GM21825 (cell line): ENCODE measurements around the gene DCXR.

Source experiments
- ATAC-seq: cut with Tn5 transposase; IDR thresholded peaks from one replicate; pipeline ENCODE4 v1.9.1; 2021; ENCODE audit warnings: mild to moderate bottlenecking, moderate library complexity; ENCODE audit not compliant: unreplicated experiment

The DCXR gene

GRCh38 chr17:82013772-82014321 lies 23.6 kb downstream of the DCXR start:
- no peak for ATAC-seq

GRCh38 chr17:82013341-82013740 lies 24.2 kb downstream of the DCXR start:
- ATAC-seq: no peak

GRCh38 chr17:82012640-82013295 lies 24.7 kb downstream of the DCXR start:
- ATAC-seq: no peak

GRCh38 chr17:82012261-82012639 lies 25.2 kb downstream of the DCXR start:
- ATAC-seq: no peak

GRCh38 chr17:82011617-82012187 lies 25.8 kb downstream of the DCXR start:
- ATAC-seq: no peak

- ATAC-seq: no peak
Measured at GRCh38 chr17:82010575-82011525, 26.6 kb downstream of the DCXR start.

- no peak for ATAC-seq
Measured at GRCh38 chr17:82009413-82009812, 28.1 kb downstream of the DCXR start.

GRCh38 chr17:82008941-82009405 lies 28.5 kb downstream of the DCXR start:
- ATAC-seq: no peak

- no peak for ATAC-seq
Measured at GRCh38 chr17:82008258-82008940, 29.1 kb downstream of the DCXR start.

GRCh38 chr17:82007495-82008257 lies 29.8 kb downstream of the DCXR start:
- ATAC-seq: no peak

GRCh38 chr17:82007228-82007494 lies 30.3 kb downstream of the DCXR start:
- ATAC-seq: no peak

GRCh38 chr17:82006468-82007227 lies 30.8 kb downstream of the DCXR start:
- no peak for ATAC-seq

- no peak for ATAC-seq
Measured at GRCh38 chr17:82005701-82006348, 31.7 kb downstream of the DCXR start.

- ATAC-seq: no peak
Measured at GRCh38 chr17:82004517-82005455, 32.7 kb downstream of the DCXR start.

- ATAC-seq: no peak
Measured at GRCh38 chr17:82003411-82004381, 33.8 kb downstream of the DCXR start.

- no peak for ATAC-seq
Measured at GRCh38 chr17:82001571-82002056, 35.9 kb downstream of the DCXR start.
